Hepatic stellate cell (primary cell): ENCODE measurements around the gene AP3B1.
"Not testable (repeated sequence)": the region's sequence is repeated elsewhere in the genome, so short reads cannot be mapped to it uniquely, and the experiment has no call there.

ENCODE experiments used
- DNase-seq: peaks from one replicate; pipeline ENCODE4 v3.0.0; 2011; ENCODE audit warnings: low spot score

Gene AP3B1

GRCh38 chr5:78065663-78066062 is 228.8 kb downstream of the AP3B1 start:
- no peak for DNase-seq

GRCh38 chr5:78064941-78065472 is 229.5 kb downstream of the AP3B1 start:
- no peak for DNase-seq

GRCh38 chr5:78063495-78063894 is 231.0 kb downstream of the AP3B1 start:
- DNase-seq = no peak

- no peak for DNase-seq
These were observed 231.9 kb downstream of the AP3B1 start for GRCh38 chr5:78062645-78063044.

GRCh38 chr5:78060421-78060820 is 234.1 kb downstream of the AP3B1 start:
- peak; percentile 58 for DNase-seq

- no peak for DNase-seq
These were observed 235.9 kb downstream of the AP3B1 start for GRCh38 chr5:78058625-78059024.

- DNase-seq = no peak
These were observed 237.5 kb downstream of the AP3B1 start for GRCh38 chr5:78056901-78057514.

- DNase-seq = no peak
These were observed 238.4 kb downstream of the AP3B1 start for GRCh38 chr5:78056053-78056452.

- peak; percentile 4 for DNase-seq
These were observed 243.6 kb downstream of the AP3B1 start for GRCh38 chr5:78050888-78051287.

- DNase-seq = not testable (repeated sequence)
These were observed 247.7 kb downstream of the AP3B1 start for GRCh38 chr5:78046823-78047222.

- no peak for DNase-seq
These were observed 248.5 kb downstream of the AP3B1 start for GRCh38 chr5:78046006-78046405.

- no peak for DNase-seq
These were observed 252.7 kb downstream of the AP3B1 start for GRCh38 chr5:78041805-78042204.

- no peak for DNase-seq
These were observed 269.0 kb downstream of the AP3B1 start for GRCh38 chr5:78025540-78025939.

- no peak for DNase-seq
These were observed 274.8 kb downstream of the AP3B1 start for GRCh38 chr5:78019744-78020143.

- no peak for DNase-seq
These were observed 277.5 kb downstream of the AP3B1 start for GRCh38 chr5:78016863-78017529.

- peak; percentile 46 for DNase-seq
These were observed 284.5 kb downstream of the AP3B1 start for GRCh38 chr5:78009937-78010527.

GRCh38 chr5:78008356-78008967 is 286.0 kb downstream of the AP3B1 start:
- DNase-seq = no peak

- no peak for DNase-seq
These were observed 287.3 kb downstream of the AP3B1 start for GRCh38 chr5:78007233-78007632.

- DNase-seq = no peak
These were observed 288.0 kb downstream of the AP3B1 start for GRCh38 chr5:78006449-78006848.

GRCh38 chr5:78005021-78005785 is 289.3 kb downstream of the AP3B1 start:
- no peak for DNase-seq

- DNase-seq = no peak
These were observed 289.9 kb downstream of the AP3B1 start for GRCh38 chr5:78004559-78004958.

- DNase-seq = no peak
These were observed 290.6 kb downstream of the AP3B1 start for GRCh38 chr5:78003919-78004318.
